Tibial artery (tissue), 4 donors: ENCODE data around the gene ENTPD6.
"Not testable (repeated sequence)": the region's sequence is repeated elsewhere in the genome, so short reads cannot be mapped to it uniquely, and the experiment has no call there.

Experiments
- DNase-seq, 2 donors: peaks; one replicate each; pipeline ENCODE4 v3.0.0-alpha.2; 2019
- H3K27ac ChIP-seq, 2 donors: fragments of 200-600 bp; sonication (generic) in 1 of 2; 1 replicate in 1 of 2; 2 replicates in 1 of 2; pipeline ENCODE4 v1.5.1; 2018 to 2019; ENCODE audit warnings: mild to moderate bottlenecking in 1 of 2
- H3K27me3 ChIP-seq, 2 donors: fragments of 200-600 bp; sonication (generic) in 1 of 2; one replicate each; pipeline versions ENCODE4 v1.5.1 to v1.6.0; 2016 to 2019
- H3K36me3 ChIP-seq, 3 donors: fragments of 200-600 bp; sonication (generic) in 2 of 3; one replicate each; pipeline ENCODE4 v1.5.1; 2016 to 2019; ENCODE audit warnings: mild to moderate bottlenecking in 2 of 3
- H3K4me1 ChIP-seq, 4 donors: fragments of 200-600 bp; sonication (generic) in 2 of 4; 1 replicate in 3 of 4; 2 replicates in 1 of 4; pipeline ENCODE4 v1.5.1; 2016 to 2019
- H3K4me3 ChIP-seq, 2 donors: fragments of 200-600 bp; sonication (generic) in 1 of 2; 1 replicate in 1 of 2; 2 replicates in 1 of 2; pipeline ENCODE4 v1.5.1; 2018 to 2019; ENCODE audit warnings: mild to moderate bottlenecking in 2 of 2
- H3K9me3 ChIP-seq, 3 donors: fragments of 200-600 bp; sonication (generic) in 1 of 3; one replicate each; pipeline ENCODE4 v1.5.1; 2016 to 2019
- intact Hi-C: fragments of 100-400 bp; cut with DNase I; formaldehyde crosslinking; loops from one replicate; pipeline ENCODE4 v1.15.0; 2023; ENCODE audit warnings: low total_unique reads
- TF ChIP-seq, protein P1 (sequence below), 2 experiments: fragments of 200-600 bp in 1 of 2; fragments of 450-650 bp in 1 of 2; IDR thresholded peaks; one replicate each; pipeline ENCODE4 v1.5.1; 2017 to 2019; ENCODE audit warnings: antibody characterized with exemption in 2 of 2, mild to moderate bottlenecking in 1 of 2, moderate library complexity in 1 of 2

ENTPD6 gene

DNA sequence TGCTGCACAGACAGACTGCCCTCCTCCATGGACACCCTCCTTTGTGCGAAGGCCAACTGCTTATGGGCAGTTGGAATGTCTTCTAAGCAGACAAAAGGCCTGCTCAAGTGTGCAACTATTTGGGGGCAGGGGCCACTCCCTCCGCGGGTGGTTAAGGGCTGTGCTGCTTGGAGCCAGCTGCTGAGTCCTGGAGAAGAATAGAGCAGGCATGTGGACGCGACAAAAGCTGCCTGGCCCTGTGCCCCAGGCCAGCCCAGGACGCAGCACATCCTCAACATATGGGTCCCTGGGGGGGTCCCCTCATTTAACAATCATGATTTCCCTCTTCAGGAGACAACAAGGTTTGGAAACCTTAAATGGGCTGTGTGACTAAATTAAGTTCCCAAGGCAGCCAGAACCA is 45.5 kb upstream of the ENTPD6 start:
- Histone ChIP-seq H3K9me3 (no peaks in the 10 kb centered on the region), H3K4me3 (no peak overlapping the region), H3K27ac (no peak overlapping the region), H3K4me1 (peaks cover 0 to 11% (median 10%) of the 10 kb centered on the region in 4 donors), H3K27me3 (peaks cover 0 to 44% of the 10 kb centered on the region in 2 donors), H3K36me3 (no peaks in the 10 kb centered on the region)
- intact Hi-C loops: no loop called here
- TF ChIP-seq, protein P1, sequence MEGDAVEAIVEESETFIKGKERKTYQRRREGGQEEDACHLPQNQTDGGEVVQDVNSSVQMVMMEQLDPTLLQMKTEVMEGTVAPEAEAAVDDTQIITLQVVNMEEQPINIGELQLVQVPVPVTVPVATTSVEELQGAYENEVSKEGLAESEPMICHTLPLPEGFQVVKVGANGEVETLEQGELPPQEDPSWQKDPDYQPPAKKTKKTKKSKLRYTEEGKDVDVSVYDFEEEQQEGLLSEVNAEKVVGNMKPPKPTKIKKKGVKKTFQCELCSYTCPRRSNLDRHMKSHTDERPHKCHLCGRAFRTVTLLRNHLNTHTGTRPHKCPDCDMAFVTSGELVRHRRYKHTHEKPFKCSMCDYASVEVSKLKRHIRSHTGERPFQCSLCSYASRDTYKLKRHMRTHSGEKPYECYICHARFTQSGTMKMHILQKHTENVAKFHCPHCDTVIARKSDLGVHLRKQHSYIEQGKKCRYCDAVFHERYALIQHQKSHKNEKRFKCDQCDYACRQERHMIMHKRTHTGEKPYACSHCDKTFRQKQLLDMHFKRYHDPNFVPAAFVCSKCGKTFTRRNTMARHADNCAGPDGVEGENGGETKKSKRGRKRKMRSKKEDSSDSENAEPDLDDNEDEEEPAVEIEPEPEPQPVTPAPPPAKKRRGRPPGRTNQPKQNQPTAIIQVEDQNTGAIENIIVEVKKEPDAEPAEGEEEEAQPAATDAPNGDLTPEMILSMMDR (IDR thresholded peaks at IDR 0.05): no peak
- DNase-seq: no peak

DNA sequence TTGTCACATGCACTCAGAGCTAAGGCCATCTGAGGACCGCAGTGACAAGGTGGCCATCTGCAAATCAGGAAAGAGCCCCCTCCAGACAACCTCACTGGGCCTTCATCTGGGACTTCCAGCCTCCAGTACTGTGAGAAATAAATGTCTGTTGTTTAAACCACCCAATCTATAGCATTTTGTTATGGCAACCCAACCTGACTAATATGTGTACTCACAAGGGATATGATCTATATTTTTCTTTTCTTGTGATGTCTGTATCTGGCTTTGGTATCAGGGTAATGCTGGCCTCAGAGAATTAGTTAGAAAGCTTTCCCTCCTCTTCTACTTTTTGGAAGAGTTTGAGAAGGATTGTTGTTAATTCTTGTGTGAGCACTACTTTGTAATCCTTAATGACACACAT is 37.5 kb upstream of the ENTPD6 start:
- Histone ChIP-seq H3K27me3 (no peaks in the 10 kb centered on the region), H3K9me3 (no peaks in the 10 kb centered on the region), H3K36me3 (no peaks in the 10 kb centered on the region), H3K27ac (no peak overlapping the region), H3K4me1 (no peaks in the 10 kb centered on the region), H3K4me3 (no peak overlapping the region)
- DNase-seq: no peak
- intact Hi-C loops: no loop called here
- TF ChIP-seq, protein P1 (IDR thresholded peaks at IDR 0.05): no peak

DNA sequence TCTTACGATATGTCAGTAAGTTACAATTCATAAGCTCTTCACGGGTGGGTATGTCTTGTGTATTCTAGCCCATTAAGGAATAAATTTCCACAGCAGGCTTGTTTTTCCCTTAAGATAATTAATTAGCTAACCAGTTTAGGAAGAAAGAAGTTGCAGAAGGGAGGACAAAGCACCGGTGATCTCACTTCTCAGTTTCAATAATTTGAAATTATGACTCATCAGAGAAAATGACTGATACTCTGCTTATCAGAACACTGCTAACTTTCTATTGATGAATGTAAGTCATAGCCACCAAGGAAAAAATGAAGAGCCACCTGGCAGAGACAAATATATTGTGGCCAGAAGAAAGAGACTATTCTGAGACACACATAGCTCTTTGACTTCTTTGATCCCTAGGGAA is 35.0 kb upstream of the ENTPD6 start:
- TF ChIP-seq, protein P1 (IDR thresholded peaks at IDR 0.05): no peak
- H3K27ac ChIP-seq: no peak overlapping the region
- H3K4me1 ChIP-seq: no peaks in the 10 kb centered on the region
- DNase-seq: no peak
- H3K9me3 ChIP-seq: no peaks in the 10 kb centered on the region
- intact Hi-C loops: no loop called here
- H3K27me3 ChIP-seq: peaks cover 0 to 8% of the 10 kb centered on the region in 2 donors
- H3K4me3 ChIP-seq: no peak overlapping the region
- no peaks in the 10 kb centered on the region for H3K36me3 ChIP-seq

DNA sequence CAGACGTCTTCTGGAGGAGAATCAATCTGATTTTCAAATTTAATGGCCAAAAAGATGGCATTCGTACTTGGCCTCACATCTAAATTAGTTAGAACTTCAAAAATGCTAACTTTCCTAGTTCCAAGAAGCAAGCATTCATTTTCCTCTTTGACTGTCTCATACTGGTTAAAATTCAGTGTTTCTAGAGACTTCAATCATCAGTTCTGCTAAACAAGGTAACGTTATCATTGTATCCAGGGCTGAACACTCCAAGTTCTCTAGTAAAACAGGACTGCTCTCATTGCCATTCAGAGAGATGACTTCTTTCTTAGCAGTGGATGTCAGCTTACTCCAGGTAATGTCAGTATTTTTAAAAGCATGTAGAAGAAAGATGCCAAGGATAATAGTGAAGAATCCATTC is 34.6 kb upstream of the ENTPD6 start:
- H3K36me3 ChIP-seq: no peaks in the 10 kb centered on the region
- intact Hi-C loops: no loop called here
- TF ChIP-seq, protein P1 (IDR thresholded peaks at IDR 0.05): no peak
- H3K27ac ChIP-seq: no peak overlapping the region
- no peak overlapping the region for H3K4me3 ChIP-seq
- no peaks in the 10 kb centered on the region for H3K9me3 ChIP-seq
- H3K27me3 ChIP-seq: peaks cover 0 to 8% of the 10 kb centered on the region in 2 donors
- no peak for DNase-seq
- no peaks in the 10 kb centered on the region for H3K4me1 ChIP-seq

DNA sequence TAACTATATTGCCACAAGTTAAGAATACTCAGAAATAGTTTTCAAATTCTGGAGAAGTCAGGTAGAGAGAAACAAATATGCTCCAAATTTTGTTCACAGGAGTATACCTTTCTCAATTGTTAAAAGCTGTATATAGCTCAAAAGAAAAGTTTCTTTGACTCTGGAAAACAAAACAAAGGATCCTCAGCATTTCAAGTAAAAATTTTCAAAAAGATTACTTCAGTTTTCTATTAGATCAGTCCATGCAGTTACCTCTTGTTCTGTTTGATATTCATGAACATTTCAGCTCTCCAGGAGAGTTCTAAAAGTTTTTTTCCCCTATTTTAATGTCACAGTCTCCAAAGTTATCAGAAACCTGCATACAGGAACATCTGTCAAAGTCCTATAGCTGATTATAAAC is 30.4 kb upstream of the ENTPD6 start:
- no peak overlapping the region for H3K27ac ChIP-seq
- no peak overlapping the region for H3K4me3 ChIP-seq
- intact Hi-C loops: no loop called here

DNA sequence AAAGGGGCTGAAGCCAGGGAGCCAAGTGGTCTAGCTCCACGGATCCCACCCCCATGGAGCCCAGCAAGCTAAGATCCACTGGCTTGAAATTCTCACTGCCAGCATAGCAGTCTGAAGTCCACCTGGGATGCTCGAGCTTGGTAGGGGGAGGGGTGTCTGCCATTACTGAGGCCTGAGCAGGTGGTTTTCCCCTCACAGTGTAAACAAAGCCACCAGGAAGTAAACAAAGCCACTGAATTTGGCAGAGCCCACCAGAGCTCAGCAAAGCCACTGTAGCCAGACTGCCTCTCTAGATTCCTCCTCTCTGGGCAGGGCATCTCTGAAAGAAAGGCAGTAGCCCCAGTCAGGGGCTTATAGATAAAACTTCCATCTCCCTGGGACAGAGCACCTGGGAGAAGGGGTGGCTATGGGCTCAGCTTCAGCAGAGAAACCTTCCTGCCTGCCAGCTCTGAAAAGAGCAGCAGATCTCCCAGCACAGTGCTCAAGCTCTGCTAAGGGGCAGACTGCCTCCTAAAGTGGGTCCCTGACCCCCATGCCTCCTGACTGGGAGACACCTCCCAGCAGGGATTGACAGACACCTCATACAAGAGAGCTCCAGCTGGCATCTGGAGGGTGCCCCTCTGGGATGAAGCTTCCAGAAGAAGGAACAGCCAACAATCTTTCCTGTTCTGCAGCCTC is 29.3 kb upstream of the ENTPD6 start:
- H3K27me3 ChIP-seq: peaks cover 0 to 13% of the 10 kb centered on the region in 2 donors
- H3K9me3 ChIP-seq, DNase-seq, H3K4me3 ChIP-seq, H3K27ac ChIP-seq, intact Hi-C loops, H3K4me1 ChIP-seq, H3K36me3 ChIP-seq: not testable (repeated sequence)

More for the DNA sequence above, 30.4 kb upstream of the ENTPD6 start:
- TF ChIP-seq, protein P1 (IDR thresholded peaks at IDR 0.05): no peak
- no peaks in the 10 kb centered on the region for H3K9me3 ChIP-seq
- no peaks in the 10 kb centered on the region for H3K36me3 ChIP-seq
- peaks cover 0 to 13% of the 10 kb centered on the region in 2 donors for H3K27me3 ChIP-seq
- no peaks in the 10 kb centered on the region for H3K4me1 ChIP-seq
- no peak for DNase-seq
